Neural progenitor cell (in vitro differentiated cells): Measurements from ENCODE around the gene OPCML.

ENCODE experiments used
- CTCF ChIP-seq: fragments of 200-600 bp; sonication (generic); IDR thresholded peaks from 2 replicates; pipeline ENCODE4 v1.5.1; 2017; ENCODE audit warnings: antibody characterized with exemption, mild to moderate bottlenecking
- EZH2 ChIP-seq: fragments of 200-600 bp; sonication (generic); IDR thresholded peaks from 2 replicates; pipeline ENCODE4 v1.6.1; 2017; ENCODE audit warnings: antibody characterized with exemption, mild to moderate bottlenecking, moderate library complexity
- EZH2phosphoT487 ChIP-seq: fragments of 200-600 bp; sonication (generic); IDR thresholded peaks from 2 replicates; pipeline ENCODE4 v1.6.1; 2017; ENCODE audit warnings: antibody characterized with exemption

GRCh38 chr11:132650969-132651720 is 881.2 kb downstream of the OPCML start:
- TF ChIP-seq CTCF, result no peak
- TF ChIP-seq EZH2, result no peak
- no peak for TF ChIP-seq EZH2phosphoT487
